Neural progenitor cell (in vitro differentiated cells): ENCODE results near the gene UNC5B. TPM values are rescaled to one million over a fixed set of nuclear protein-coding genes. Genes with fewer than 3 reads are reported as not detected.

ENCODE experiments used
- DNase-seq: peaks from one replicate; pipeline ENCODE4 v3.0.0-alpha.2; 2016; ENCODE audit warnings: low spot score
- H2AFZ ChIP-seq: fragments of 200-600 bp; sonication (generic); replicated peaks from 2 replicates; pipeline ENCODE4 v1.6.1; 2016; ENCODE audit warnings: antibody characterized with exemption
- H3F3A ChIP-seq: fragments of 200-600 bp; sonication (generic); 2 replicates; pipeline ENCODE4 v1.6.1; 2016; ENCODE audit warnings: antibody characterized with exemption, low read depth
- H3K27ac ChIP-seq: fragments of 200-600 bp; sonication (generic); 2 replicates; pipeline ENCODE4 v1.5.1; 2016; ENCODE audit warnings: mild to moderate bottlenecking
- H3K27me3 ChIP-seq: fragments of 200-600 bp; sonication (generic); 2 replicates; pipeline ENCODE4 v1.6.1; 2016; ENCODE audit warnings: mild to moderate bottlenecking, moderate library complexity
- H3K36me3 ChIP-seq: fragments of 200-600 bp; sonication (generic); 2 replicates; pipeline ENCODE4 v1.5.1; 2016
- H3K4me1 ChIP-seq: fragments of 200-600 bp; sonication (generic); 2 replicates; pipeline ENCODE4 v1.6.1; 2016; ENCODE audit warnings: mixed run types
- H3K4me2 ChIP-seq: fragments of 200-600 bp; sonication (generic); 2 replicates; pipeline ENCODE4 v1.6.1; 2016
- H3K4me3 ChIP-seq: fragments of 200-600 bp; sonication (generic); 2 replicates; pipeline ENCODE4 v1.5.1; 2016
- H3K79me2 ChIP-seq: fragments of 200-600 bp; sonication (generic); 2 replicates; pipeline ENCODE4 v1.6.1; 2016; ENCODE audit warnings: low read depth
- H3K9ac ChIP-seq: fragments of 200-600 bp; sonication (generic); 2 replicates; pipeline ENCODE4 v1.6.1; 2016
- H3K9me3 ChIP-seq: fragments of 200-600 bp; sonication (generic); 2 replicates; pipeline ENCODE4 v1.5.1; 2016; ENCODE audit warnings: low read depth
- H4K20me1 ChIP-seq: fragments of 200-600 bp; sonication (generic); 2 replicates; pipeline ENCODE4 v1.6.1; 2016; ENCODE audit warnings: low read depth
- H3K27ac Mint-ChIP-seq: 3 replicates; pipeline ENCODE4 v1.8.0; 2021; ENCODE audit warnings: mixed read lengths
- H3K27me3 Mint-ChIP-seq: 2 replicates; pipeline ENCODE4 v1.8.0; 2022; ENCODE audit warnings: low read depth, mild to moderate bottlenecking, inconsistent platforms, moderate library complexity, mixed read lengths; ENCODE audit not compliant: insufficient read depth
- H3K36me3 Mint-ChIP-seq: 3 replicates; pipeline ENCODE4 v1.8.0; 2021; ENCODE audit warnings: mixed read lengths
- H3K4me1 Mint-ChIP-seq: 3 replicates; pipeline ENCODE4 v1.8.0; 2021; ENCODE audit warnings: mixed read lengths
- H3K4me3 Mint-ChIP-seq: 3 replicates; pipeline ENCODE4 v1.8.0; 2021; ENCODE audit warnings: mild to moderate bottlenecking, moderate library complexity, mixed read lengths
- H3K9me3 Mint-ChIP-seq: 3 replicates; pipeline ENCODE4 v1.8.0; 2020; ENCODE audit warnings: mixed read lengths
- CTCF ChIP-seq: fragments of 200-600 bp; sonication (generic); IDR thresholded peaks from 2 replicates; pipeline ENCODE4 v1.5.1; 2017; ENCODE audit warnings: antibody characterized with exemption, mild to moderate bottlenecking
- EZH2 ChIP-seq: fragments of 200-600 bp; sonication (generic); IDR thresholded peaks from 2 replicates; pipeline ENCODE4 v1.6.1; 2017; ENCODE audit warnings: antibody characterized with exemption, mild to moderate bottlenecking, moderate library complexity
- EZH2phosphoT487 ChIP-seq: fragments of 200-600 bp; sonication (generic); IDR thresholded peaks from 2 replicates; pipeline ENCODE4 v1.6.1; 2017; ENCODE audit warnings: antibody characterized with exemption
- total RNA-seq: library from RNA; depleted of rRNA; stranded (reverse); fragments of >200 nt; gene quantifications from 2 replicates; pipeline ENCODE4 v1.2.3, GENCODE V29; 2015; ENCODE audit warnings: low replicate concordance

UNC5B gene
- total RNA-seq, 1 donor from 2014 or later = 3.3 TPM

DNA sequence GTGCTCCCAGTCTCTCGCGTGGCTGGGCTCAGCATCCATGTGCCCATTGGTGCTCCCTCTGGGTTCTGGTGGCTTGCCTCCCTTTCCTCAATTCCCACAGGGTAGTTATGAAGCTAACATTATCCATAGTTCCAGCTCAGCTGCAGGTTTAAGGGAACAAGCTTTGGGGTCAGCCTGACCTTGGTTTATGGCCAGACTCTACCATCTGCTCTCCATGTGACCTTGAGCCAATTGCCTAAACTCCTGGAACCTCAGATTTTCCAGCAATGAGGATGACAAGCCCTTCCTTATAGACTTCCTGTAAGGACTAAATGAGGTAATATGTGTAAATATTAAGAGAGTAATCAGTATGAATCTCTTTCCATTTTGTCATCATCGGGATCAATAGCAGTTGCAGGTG, 96.6 kb downstream of the UNC5B start:
- no peak overlapping the region for H2AFZ ChIP-seq
- no peaks in the 10 kb centered on the region for H3K9me3 ChIP-seq
- no peak overlapping the region for H3K9ac ChIP-seq
- peaks cover 14% of the 10 kb centered on the region for H3K27me3 ChIP-seq
- H3K36me3 ChIP-seq = no peaks in the 10 kb centered on the region
- H4K20me1 ChIP-seq = no peaks in the 10 kb centered on the region
- Mint-ChIP-seq H3K27me3 (peaks cover 10% of the 10 kb centered on the region), H3K27ac (no peak overlapping the region), H3K9me3 (no peaks in the 10 kb centered on the region), H3K36me3 (no peaks in the 10 kb centered on the region), H3K4me3 (no peak overlapping the region), H3K4me1 (peaks cover 3% of the 10 kb centered on the region)
- no peaks in the 10 kb centered on the region for H3F3A ChIP-seq
- H3K4me2 ChIP-seq = no peak overlapping the region
- no peaks in the 10 kb centered on the region for H3K4me1 ChIP-seq
- no peaks in the 10 kb centered on the region for H3K79me2 ChIP-seq
- no peak overlapping the region for H3K27ac ChIP-seq
- no peak overlapping the region for H3K4me3 ChIP-seq
- TF ChIP-seq CTCF = no peak
- TF ChIP-seq EZH2 = no peak
- TF ChIP-seq EZH2phosphoT487 = no peak
- no peak for DNase-seq

GRCh38 chr10:71309919-71310318, 97.5 kb downstream of the UNC5B start:
- Histone ChIP-seq H3K4me1 (peaks cover 6% of the 10 kb centered on the region), H3K27me3 (peaks cover 15% of the 10 kb centered on the region), H3K4me3 (no peak overlapping the region), H3K79me2 (no peaks in the 10 kb centered on the region), H3K9me3 (no peaks in the 10 kb centered on the region), H3F3A (no peaks in the 10 kb centered on the region), H3K9ac (no peak overlapping the region), H2AFZ (no peak overlapping the region), H3K36me3 (no peaks in the 10 kb centered on the region), H4K20me1 (no peaks in the 10 kb centered on the region), H3K4me2 (no peak overlapping the region), H3K27ac (no peak overlapping the region)
- DNase-seq = no peak
- peaks cover 10% of the 10 kb centered on the region for H3K4me1 Mint-ChIP-seq
- H3K27ac Mint-ChIP-seq = no peak overlapping the region
- TF ChIP-seq EZH2 (no peak), EZH2phosphoT487 (no peak), CTCF (no peak)
- peaks cover 10% of the 10 kb centered on the region for H3K27me3 Mint-ChIP-seq
- H3K4me3 Mint-ChIP-seq = no peak overlapping the region
- no peaks in the 10 kb centered on the region for H3K36me3 Mint-ChIP-seq
- H3K9me3 Mint-ChIP-seq = no peaks in the 10 kb centered on the region

DNA sequence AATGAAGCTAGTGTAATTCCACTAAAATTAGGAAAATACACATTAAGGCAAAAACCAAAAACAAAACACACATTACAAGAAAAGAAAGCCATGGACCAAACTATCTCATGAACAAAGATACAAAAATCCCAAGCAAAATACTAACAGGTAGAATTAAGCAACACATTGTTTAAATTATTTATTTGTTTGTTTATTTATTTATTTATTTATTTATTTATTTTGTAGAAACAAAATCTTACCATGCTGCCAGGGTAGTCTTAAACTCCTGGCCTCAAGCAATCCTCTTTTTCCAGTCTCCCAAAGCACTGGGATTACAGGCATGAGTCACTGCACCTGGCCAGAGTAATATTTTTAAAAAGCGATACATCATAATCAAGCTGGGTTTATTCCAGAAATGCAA, 99.8 kb downstream of the UNC5B start:
- peaks cover 21% of the 10 kb centered on the region for H3K4me1 Mint-ChIP-seq
- Histone ChIP-seq H3K9ac (no peak overlapping the region), H3K79me2 (no peaks in the 10 kb centered on the region), H3K27ac (no peak overlapping the region), H3K4me2 (no peak overlapping the region), H3K9me3 (no peaks in the 10 kb centered on the region), H3K36me3 (no peaks in the 10 kb centered on the region), H3K27me3 (peaks cover 15% of the 10 kb centered on the region), H4K20me1 (no peaks in the 10 kb centered on the region), H2AFZ (no peak overlapping the region), H3F3A (peaks cover 12% of the 10 kb centered on the region), H3K4me3 (no peak overlapping the region), H3K4me1 (peaks cover 25% of the 10 kb centered on the region)
- DNase-seq = no peak
- peaks cover 10% of the 10 kb centered on the region for H3K27me3 Mint-ChIP-seq
- no peaks in the 10 kb centered on the region for H3K36me3 Mint-ChIP-seq
- no peaks in the 10 kb centered on the region for H3K9me3 Mint-ChIP-seq
- TF ChIP-seq EZH2phosphoT487 = no peak
- TF ChIP-seq CTCF = no peak
- TF ChIP-seq EZH2 = no peak
- no peak overlapping the region for H3K27ac Mint-ChIP-seq
- H3K4me3 Mint-ChIP-seq = no peak overlapping the region
